Measurements from ENCODE around the gene KRT83. TPM values are rescaled to one million over a fixed set of nuclear protein-coding genes. Genes with fewer than 3 reads are reported as not detected.

The KRT83 gene
- total and polyA plus RNA-seq, 5 experiments from 2014 or later, result not detected

GRCh38 chr12:52270541-52271070, 50.6 kb downstream of the KRT83 start:
- Mint-ChIP-seq H3K27me3 (peaks cover 16 to 45% (median 20%) of the 10 kb centered on the region in 5 donors), H3K4me1 (no peaks in the 10 kb centered on the region), H3K9me3 (no peaks in the 10 kb centered on the region), H3K36me3 (no peaks in the 10 kb centered on the region), H3K4me3 (no peak overlapping the region), H3K27ac (no peak overlapping the region)
- DNase-seq (peak in 1 of 10 donors; percentile 21), ATAC-seq (no peak)
- POLR2A ChIA-PET, result no interaction called here

DNA sequence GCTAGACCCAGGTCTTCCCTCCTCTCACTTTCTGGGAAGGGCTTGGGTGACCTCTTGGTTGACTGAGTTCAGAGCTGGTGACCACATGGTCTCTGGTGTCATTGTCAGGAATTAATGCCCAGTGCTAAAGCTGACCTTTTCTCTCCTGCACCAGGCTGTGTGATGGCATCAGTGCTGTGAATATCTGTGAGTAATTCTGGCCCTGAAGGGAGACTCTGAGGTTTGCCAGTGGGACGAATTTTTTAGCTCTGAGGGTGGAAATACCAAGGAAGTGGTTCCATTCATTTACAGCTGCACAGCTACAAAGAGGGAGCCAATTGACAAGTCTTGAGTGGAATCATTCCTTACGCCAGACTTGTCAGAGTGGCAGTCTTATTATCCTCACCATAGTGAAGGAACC, 53.0 kb downstream of the KRT83 start:
- ATAC-seq (no peak), DNase-seq (peak in 1 of 10 donors; percentile 10)
- Mint-ChIP-seq H3K9me3 (no peaks in the 10 kb centered on the region), H3K27ac (no peak overlapping the region), H3K4me1 (no peaks in the 10 kb centered on the region), H3K36me3 (no peaks in the 10 kb centered on the region), H3K4me3 (no peak overlapping the region), H3K27me3 (peaks cover 6 to 24% (median 16%) of the 10 kb centered on the region in 5 donors)
- POLR2A ChIA-PET, result no interaction called here

- POLR2A ChIA-PET, result no interaction called here
- Mint-ChIP-seq H3K36me3 (no peaks in the 10 kb centered on the region), H3K9me3 (no peaks in the 10 kb centered on the region), H3K4me1 (no peaks in the 10 kb centered on the region), H3K4me3 (no peak overlapping the region), H3K27me3 (peaks cover 6 to 24% (median 18%) of the 10 kb centered on the region in 5 donors), H3K27ac (no peak overlapping the region)
- no peak for ATAC-seq
- no peak for DNase-seq
Measured at GRCh38 chr12:52267699-52268098, 53.5 kb downstream of the KRT83 start.

DNA sequence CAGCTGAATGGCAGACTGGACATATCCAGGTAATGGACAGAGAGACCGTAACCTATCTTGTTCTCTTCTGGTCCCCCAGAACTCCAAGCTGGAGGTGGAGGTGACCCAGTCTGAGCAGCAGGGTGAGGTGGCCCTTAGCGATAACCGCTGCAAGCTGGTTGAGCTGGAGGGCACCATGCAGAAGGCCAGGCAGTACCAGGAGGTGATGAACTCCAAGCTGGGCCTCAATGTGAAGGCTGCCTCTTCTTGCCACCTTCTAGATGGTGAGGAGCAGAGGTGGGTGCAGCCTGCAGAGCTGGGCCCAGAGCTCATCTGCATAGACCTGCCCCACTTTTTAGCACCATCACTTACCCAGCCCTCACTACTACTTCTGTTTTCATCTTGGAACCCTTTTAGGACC, 53.9 kb downstream of the KRT83 start:
- no peaks in the 10 kb centered on the region for H3K36me3 Mint-ChIP-seq
- H3K4me1 Mint-ChIP-seq, result no peaks in the 10 kb centered on the region
- H3K9me3 Mint-ChIP-seq, result no peaks in the 10 kb centered on the region
- ATAC-seq (no peak), DNase-seq (peak in 1 of 10 donors; percentile 9)
- H3K27me3 Mint-ChIP-seq, result peaks cover 7 to 29% (median 19%) of the 10 kb centered on the region in 5 donors
- H3K27ac Mint-ChIP-seq, result no peak overlapping the region
- H3K4me3 Mint-ChIP-seq, result no peak overlapping the region
- POLR2A ChIA-PET, result interaction anchor here (2.0 kb wide), 1 partner anchor 10 kb away, joined by 5 read pairs; no protein-coding TSS in a partner anchor

DNA sequence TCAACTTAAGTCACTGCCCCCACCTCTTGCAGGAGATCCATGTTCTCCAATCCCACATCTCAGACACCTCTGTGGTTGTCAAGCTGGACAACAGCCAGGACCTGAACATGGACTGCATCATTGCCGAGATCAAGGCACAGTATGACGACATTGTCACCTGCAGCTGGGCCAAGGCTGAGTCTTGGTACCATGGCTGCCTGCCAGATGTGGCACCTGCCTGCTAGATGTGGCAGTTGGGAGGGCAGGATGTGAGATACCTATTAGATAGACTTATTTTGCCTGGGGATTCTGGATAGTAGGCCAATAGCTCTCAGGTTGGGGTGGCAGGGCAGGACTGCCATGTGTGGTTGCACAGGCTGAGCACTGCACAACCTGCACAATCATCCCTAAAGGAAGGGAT, 54.7 kb downstream of the KRT83 start:
- POLR2A ChIA-PET, result interaction anchor here (2.0 kb wide), 1 partner anchor 11 kb away, joined by 5 read pairs; no protein-coding TSS in a partner anchor
- Mint-ChIP-seq H3K4me3 (no peak overlapping the region), H3K27me3 (peaks cover 10 to 30% (median 22%) of the 10 kb centered on the region in 5 donors), H3K36me3 (no peaks in the 10 kb centered on the region), H3K27ac (no peak overlapping the region), H3K9me3 (no peaks in the 10 kb centered on the region), H3K4me1 (no peaks in the 10 kb centered on the region)
- DNase-seq, result peak in 1 of 10 donors; percentile 16
- no peak for ATAC-seq

GRCh38 chr12:52264435-52264825, 56.8 kb downstream of the KRT83 start:
- Mint-ChIP-seq H3K36me3 (no peaks in the 10 kb centered on the region), H3K27me3 (peaks cover 11 to 40% (median 30%) of the 10 kb centered on the region in 5 donors), H3K4me1 (peaks cover 6 to 13% (median 10%) of the 10 kb centered on the region in 4 donors), H3K27ac (no peak overlapping the region), H3K4me3 (no peak overlapping the region), H3K9me3 (no peaks in the 10 kb centered on the region)
- ATAC-seq, result no peak
- POLR2A ChIA-PET, result no interaction called here
- DNase-seq, result no peak

Other genes with a start within 250 kb of the KRT83 start
- gene SMIM41, start 241.7 kb downstream of the KRT83 start, total RNA-seq, result not detected
- gene SMIM41, start 241.7 kb downstream of the KRT83 start, polyA plus RNA-seq, result not detected
- gene KRT80, start 129.4 kb downstream of the KRT83 start, total RNA-seq, result not detected
- not detected for gene KRT80, start 129.4 kb downstream of the KRT83 start, polyA plus RNA-seq
- not detected for gene KRT7, start 88.2 kb downstream of the KRT83 start, total RNA-seq
- not detected for gene KRT7, start 88.2 kb downstream of the KRT83 start, polyA plus RNA-seq
- gene KRT86, start 46.8 kb downstream of the KRT83 start, total RNA-seq, result not detected
- not detected for gene KRT86, start 46.8 kb downstream of the KRT83 start, polyA plus RNA-seq
- not detected for gene KRT81, start 29.9 kb downstream of the KRT83 start, total RNA-seq
- not detected for gene KRT81, start 29.9 kb downstream of the KRT83 start, polyA plus RNA-seq
- gene KRT85, start 46.1 kb upstream of the KRT83 start, total RNA-seq, result not detected
- gene KRT85, start 46.1 kb upstream of the KRT83 start, polyA plus RNA-seq, result not detected
- not detected for gene KRT84, start 64.3 kb upstream of the KRT83 start, total RNA-seq
- gene KRT84, start 64.3 kb upstream of the KRT83 start, polyA plus RNA-seq, result not detected
- gene KRT82, start 84.9 kb upstream of the KRT83 start, total RNA-seq, result not detected
- not detected for gene KRT82, start 84.9 kb upstream of the KRT83 start, polyA plus RNA-seq
- gene KRT75, start 113.0 kb upstream of the KRT83 start, total RNA-seq, result not detected
- gene KRT75, start 113.0 kb upstream of the KRT83 start, polyA plus RNA-seq, result not detected
- not detected for gene KRT6B, start 130.7 kb upstream of the KRT83 start, total RNA-seq
- gene KRT6B, start 130.7 kb upstream of the KRT83 start, polyA plus RNA-seq, result not detected
- not detected for gene KRT6C, start 152.4 kb upstream of the KRT83 start, total RNA-seq
- not detected for gene KRT6C, start 152.4 kb upstream of the KRT83 start, polyA plus RNA-seq
- not detected for gene KRT6A, start 171.9 kb upstream of the KRT83 start, total RNA-seq
- gene KRT6A, start 171.9 kb upstream of the KRT83 start, polyA plus RNA-seq, result not detected
- not detected for gene KRT5, start 199.0 kb upstream of the KRT83 start, total RNA-seq
- not detected for gene KRT5, start 199.0 kb upstream of the KRT83 start, polyA plus RNA-seq
- gene KRT71, start 231.7 kb upstream of the KRT83 start, total RNA-seq, result not detected
- not detected for gene KRT71, start 231.7 kb upstream of the KRT83 start, polyA plus RNA-seq